HG03457 (cell line): ENCODE results near the gene CCL2.

ENCODE experiments used
- ATAC-seq: cut with Tn5 transposase; IDR thresholded peaks from one replicate; pipeline ENCODE4 v1.9.1; 2021; ENCODE audit warnings: moderate number of reproducible peaks; ENCODE audit not compliant: unreplicated experiment

CCL2 gene

DNA sequence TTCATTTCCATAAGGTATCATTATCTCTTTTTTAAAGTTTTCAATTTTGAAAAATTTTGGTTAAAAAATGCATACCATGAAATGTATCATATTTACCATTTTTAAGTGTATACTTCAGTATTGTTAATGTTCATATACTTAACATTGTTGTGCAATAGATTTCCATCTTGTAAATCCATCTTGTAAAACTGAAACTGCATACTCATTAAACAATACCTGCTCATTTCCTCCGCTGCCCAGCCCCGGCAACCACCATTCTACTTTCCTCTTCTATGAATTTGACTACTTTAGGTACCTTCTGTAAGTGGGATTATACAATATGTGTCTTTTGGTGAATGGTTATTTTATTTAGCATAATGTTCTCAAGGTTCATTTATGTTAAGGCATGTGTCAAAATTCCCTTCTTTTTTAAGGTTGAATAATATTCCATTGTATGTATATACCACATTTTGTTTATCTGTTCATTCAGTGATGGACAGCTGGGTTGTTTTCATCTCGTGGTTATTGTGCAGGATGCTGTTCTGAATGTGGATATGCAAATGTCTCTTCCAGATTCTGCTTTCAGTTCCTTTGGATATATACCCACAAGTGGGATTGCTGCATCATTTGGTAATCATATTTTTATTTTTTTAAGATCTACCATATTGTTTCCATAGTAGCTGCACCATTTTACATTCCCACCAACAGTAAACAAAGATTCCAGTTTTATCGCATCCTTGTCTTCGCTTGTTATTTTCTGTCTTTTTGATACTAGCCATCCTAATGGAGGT is 6.7 kb downstream of the CCL2 start:
- ATAC-seq: no peak

DNA sequence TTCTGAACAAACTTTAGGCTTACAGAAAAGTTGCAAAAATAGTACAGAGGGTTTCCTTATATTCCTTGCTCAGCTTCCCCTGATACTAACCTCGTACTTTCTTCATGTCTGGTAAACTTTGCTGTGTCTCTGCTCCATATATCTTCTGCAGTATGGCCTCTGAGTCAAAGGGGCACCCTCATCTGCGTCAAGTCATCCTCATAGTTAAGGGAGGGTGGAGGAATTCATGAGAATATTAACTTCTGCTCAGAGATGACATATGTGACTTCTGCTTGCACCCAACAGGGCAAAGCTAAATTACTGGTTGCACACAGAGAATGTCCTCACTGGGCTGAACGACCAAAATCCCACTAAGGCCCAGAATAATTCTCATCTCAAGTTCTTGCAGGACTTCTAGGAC is 10.6 kb downstream of the CCL2 start:
- no peak for ATAC-seq

DNA sequence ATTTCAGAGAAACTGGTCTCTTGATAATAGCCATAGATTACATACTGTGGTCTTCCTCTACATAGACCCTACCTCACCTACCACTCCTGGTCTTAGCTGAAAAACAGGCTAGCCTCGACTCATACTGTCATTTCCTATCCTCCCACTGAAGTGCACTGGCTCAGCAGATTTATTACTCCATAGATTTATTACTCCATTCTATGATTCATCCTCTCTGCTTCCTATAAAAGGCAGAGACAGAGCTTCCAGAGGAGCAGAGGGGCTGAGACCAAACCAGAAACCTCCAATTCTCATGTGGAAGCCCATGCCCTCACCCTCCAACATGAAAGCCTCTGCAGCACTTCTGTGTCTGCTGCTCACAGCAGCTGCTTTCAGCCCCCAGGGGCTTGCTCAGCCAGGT is 14.9 kb downstream of the CCL2 start, which contains the start of gene CCL7:
TSS of gene CCL7 (plus strand) at position 253 of the 400 bp plus-strand sequence. CDS start at position 323, 70 bp downstream.
- no peak for ATAC-seq

DNA sequence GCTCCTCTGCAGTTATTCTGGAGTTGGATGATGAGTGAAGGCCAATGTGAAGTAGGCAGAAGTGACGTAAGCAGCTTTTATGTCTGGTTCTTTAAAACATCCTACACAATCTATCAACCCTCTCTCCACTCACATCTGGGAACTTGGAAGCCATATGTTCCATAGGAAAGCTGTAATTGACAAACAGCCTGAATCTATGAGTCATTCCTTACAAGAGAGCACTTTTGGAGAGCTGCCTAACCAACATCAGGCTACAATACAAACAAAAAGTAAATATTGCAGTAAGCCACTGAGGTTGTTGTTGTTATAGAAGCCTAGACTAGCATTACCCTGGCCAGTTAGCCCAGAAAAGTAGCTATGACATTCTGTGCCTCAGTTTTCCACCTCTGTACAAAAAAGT is 20.8 kb downstream of the CCL2 start:
- ATAC-seq: no peak

DNA sequence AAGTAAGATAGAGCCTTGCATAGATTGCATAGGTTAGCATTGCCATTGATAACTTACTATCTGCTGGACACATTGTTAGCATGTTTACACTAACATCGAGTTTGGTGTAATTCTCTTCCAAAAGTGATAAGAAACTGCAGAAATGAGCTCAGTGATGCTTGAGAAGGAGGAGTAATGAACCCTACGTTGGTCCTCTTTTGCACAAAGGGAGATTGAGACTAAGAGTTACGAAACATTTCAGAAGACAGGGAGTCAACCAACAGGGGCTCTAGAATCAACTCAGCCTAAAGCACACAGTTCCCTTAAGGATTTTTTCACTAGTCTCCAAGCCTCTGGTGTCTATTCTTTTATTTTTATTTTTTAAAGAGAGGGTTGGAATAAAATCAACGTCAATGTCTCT is 21.7 kb downstream of the CCL2 start:
- no peak for ATAC-seq

DNA sequence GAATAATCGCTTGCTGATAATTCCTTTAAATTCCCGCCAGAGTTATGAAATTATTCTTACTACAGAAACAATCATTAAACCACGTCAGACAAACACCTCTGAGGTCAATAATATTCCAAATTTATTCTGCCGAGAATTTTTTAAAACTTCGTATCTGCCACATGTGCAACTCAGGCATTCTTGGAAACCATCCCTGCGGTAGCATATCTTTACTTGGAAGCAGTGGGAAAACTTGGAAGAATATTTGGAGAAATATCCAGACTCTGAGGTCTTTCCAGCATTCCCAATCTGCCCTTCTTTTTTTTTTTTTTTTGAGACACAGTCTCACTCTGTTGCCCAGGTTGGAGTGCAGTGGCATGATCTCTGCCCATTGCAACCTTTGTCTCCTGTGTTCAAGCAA is 28.5 kb downstream of the CCL2 start:
- no peak for ATAC-seq

DNA sequence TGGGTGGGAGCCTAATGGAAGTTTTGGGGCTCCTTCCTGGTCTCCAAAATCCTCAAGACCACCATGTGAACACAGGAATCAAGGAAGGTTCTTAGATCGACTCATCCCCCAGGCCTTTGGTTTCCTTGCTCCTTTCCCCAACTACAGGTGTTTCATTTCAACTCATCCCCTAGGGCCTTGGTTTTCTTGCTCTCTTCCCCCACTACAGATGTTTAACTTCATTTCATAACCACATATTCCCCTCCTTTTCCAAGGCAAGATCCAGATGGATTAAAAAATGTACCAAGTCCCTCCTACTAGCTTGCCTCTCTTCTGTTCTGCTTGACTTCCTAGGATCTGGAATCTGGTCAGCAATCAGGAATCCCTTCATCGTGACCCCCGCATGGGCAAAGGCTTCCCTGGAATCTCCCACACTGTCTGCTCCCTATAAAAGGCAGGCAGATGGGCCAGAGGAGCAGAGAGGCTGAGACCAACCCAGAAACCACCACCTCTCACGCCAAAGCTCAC is 30.3 kb downstream of the CCL2 start, which contains the start of gene CCL11:
TSS of gene CCL11 (plus strand) at position 457 of the 507 bp plus-strand sequence. CDS start 67 bp downstream, outside the sequence.
- no peak for ATAC-seq

DNA sequence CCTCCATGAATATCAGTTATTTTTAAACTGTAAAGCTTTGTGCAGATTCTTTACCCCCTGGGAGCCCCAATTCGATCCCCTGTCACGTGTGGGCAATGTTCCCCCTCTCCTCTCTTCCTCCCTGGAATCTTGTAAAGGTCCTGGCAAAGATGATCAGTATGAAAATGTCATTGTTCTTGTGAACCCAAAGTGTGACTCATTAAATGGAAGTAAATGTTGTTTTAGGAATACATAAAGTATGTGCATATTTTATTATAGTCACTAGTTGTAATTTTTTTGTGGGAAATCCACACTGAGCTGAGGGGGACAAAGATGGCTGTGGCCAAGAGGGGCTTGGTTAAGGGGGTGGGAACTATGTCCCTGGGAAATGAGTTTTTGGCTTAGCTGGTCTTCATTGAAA is 32.8 kb downstream of the CCL2 start:
- no peak for ATAC-seq

DNA sequence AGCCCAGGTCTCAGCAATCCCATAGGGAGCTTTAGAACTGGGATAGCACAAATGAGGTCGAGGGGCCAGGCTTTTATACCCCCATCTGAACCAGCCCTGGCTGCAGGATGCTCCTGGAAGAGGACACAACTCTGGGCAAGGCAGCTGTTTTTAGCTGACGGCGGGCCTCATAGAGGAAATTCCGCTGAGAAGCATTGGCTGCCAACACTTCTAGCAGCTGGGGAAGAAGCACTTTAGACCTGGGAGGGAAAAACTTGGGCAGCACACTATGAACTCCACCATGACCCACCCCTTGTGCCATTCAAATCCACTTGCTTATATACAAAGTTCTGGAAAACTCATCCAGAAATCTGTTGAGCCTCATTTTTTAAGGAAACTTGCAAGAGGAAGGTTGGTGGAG is 35.5 kb downstream of the CCL2 start:
- ATAC-seq: no peak

DNA sequence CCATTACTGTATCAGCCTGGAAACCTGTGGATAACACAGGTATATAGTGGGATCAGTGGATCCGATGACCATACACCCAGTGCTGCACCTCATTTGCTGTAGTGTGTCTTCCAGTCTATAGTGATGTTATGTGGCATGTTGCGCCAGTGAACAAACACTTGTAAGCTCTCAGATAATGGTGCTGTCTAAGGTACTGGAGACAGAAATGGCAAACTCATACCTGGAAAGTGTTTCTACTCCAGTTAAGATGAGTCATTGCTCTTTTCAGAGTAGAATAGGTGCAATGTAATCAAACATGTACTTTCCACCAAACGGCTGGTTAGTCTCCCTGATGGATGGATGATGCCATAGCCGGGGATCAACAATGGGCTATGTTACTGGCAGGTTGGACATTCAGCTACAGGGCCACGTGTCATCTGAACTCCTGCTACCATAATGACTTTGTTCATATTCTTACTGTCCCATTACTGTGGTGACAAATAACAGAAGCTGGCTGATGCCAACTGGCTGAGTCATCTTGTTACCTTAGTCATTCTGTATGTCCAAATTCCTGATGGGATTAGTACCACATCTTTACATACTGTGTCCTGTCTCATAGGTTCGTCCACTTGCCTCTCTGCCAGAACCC is 36.8 kb downstream of the CCL2 start:
- ATAC-seq: no peak

DNA sequence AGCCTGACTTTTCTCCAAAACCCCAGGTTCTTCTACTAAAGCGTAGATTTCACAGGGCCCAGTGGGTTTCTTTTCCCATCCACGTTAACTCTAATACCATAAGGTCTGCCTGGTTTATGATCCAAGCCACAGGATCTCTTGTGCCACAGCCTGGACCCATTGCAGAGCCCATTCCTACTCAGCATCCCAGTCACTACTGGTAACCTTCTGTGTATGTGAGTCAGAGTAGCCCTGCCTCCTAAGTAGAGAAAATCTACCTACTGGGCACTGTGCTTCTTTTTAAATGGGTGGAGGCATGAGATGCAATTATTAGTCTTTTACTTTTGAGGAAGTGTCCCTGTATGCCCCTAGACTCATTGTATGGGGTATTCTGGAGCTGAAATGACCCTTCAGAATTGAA is 43.9 kb downstream of the CCL2 start:
- no peak for ATAC-seq

DNA sequence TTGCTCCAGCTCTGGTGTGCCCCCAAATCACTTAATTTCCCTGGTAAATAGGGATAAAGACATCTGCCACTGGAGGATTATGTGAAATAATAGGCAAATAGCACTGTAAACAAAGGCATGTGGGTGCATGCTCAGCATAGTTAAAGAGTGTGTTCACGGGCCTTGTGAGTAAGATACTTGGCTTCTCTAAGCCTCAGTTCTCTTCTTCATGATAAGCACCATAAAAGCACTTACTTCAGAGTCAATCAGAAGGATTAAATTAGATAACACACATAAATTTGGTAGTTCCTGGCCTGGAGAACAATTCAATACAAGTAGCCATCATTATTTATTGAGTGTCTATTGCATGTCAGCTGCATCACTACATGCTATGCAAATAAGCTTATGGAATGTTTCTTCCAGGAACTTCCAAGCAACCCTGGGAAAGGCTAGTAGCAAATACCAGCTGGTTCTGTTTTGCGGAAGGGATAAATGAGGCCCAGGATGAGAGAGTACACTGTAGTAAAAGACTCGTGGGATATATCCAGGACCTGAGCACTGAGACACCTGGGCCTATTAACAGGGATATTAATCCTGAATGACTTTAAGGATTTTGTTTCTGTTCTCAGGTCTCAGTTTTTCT is 45.0 kb downstream of the CCL2 start:
- no peak for ATAC-seq

DNA sequence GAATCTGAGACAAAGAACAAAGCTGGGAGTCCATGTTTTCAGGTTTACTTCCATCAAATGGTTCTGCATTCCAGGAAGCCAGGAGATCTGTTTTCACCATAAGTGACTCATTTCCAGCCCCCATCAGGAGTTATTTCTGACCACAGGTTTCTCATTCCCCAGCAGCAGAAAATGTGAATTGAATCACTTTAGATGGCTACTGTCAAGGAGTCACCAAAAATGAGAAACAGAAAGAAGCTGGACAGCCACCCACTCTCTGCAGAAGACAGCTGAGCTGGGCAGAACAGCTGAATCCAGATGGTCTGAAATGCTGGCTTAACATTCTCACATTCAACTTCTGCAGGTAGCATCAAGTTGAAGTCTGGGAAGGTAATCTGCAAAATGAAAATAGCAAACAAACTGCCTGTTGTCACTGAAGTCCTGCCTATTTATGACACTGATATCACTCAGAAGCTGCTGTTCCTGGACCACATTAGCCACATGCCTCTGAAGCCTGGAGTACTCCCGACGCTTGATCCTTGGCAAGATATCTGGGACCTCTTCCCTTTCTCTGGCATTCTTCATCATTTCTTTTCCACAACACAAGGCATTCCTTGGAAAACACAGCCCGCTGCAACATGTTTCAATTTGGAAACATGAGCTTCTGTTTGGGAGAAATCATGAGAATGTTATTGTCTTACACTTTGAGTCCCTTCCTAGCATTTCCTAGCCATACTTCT is 45.7 kb downstream of the CCL2 start:
- no peak for ATAC-seq

DNA sequence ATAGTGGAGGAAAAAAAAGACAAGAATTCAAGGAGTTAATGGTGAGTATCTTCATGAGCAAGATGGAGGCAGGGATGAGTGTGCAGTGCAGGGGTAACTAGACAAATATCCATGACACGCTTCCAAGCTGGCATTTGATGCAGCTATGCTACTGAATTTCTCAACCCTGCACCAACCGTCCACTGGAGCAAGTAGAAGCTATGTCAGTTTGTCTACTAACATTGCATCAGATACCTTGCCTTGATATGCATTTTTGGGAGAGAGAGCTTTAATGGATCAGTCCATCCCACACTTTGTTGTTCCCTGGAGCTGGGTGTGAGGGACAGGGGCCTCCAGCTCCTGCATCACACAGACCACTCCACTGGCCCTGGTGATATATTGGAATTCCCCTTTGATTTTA is 46.9 kb downstream of the CCL2 start:
- ATAC-seq: no peak

DNA sequence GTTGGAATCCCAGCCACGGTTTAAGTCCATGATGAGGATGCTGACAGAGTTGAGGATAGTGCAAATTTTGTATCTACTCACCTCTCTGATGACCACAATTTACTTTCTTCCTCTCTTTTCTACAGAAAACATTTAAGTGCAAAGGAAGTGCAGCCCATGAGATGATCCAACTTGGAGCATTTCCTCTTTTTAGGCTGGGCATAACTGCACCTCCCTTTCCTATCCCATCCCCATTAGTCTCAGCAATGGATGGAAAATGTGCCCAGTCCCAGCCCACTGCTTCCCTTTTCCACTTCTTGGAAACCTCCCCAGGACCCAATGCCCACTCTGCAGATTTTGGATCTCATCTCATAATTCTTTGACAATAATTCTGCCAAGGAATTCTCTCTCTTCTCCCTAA is 47.6 kb downstream of the CCL2 start:
- no peak for ATAC-seq

DNA sequence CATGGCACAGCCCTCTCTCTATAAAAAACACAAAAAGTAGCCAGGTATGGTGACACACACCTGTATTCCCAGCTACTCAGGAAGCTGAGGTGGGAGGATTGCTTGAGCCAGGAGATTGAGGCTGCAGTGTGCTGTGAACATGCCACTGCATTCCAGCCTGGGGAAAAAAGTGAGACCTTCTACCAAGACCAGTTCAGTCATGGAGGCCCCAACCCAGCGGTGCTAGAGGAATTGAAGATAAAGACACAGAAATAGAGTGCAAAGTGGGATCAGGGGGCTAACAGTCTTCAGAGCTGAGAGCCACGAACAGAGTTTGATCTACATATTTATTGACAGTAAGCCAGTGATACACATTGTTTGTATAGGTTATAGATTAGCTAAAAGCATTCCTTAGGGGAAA is 48.5 kb downstream of the CCL2 start:
- no peak for ATAC-seq

DNA sequence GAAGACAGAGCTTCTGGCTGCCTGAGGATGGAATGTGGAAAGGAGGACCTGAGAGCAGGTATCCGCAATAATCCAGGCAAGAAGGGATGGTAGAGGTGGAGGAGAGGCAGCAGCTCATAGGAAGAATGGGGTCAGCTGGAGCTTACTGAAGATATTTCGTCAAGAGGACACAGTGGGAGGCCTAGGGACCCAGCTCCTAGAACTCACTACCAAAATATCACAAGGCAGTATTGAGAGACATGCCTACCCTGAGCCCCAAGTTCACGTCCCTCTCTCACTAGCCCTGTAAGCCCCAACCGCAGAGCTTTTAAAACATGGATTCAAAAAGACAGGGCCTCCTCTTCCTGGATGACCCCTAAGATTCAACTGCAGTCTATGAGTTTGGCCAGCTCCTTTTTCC is 50.0 kb downstream of the CCL2 start:
- no peak for ATAC-seq

DNA sequence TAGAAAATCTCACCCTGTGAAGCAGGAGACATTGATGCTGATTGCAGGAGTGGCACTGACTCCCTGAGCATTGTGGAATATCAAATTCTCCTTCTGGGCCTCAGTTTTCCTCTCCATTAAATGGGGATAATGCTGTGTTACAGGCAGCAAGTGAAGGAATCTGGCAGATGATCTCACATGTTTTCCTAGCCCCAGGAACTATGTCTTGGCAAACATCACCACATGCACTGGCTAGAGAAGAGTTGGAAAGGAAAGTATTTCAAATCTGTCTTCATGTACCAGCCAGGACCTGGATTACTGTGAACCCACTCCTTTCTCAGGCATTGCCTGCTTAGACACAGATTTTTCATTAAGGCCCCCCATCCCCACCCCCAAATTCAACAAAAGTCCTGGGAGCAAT is 50.5 kb downstream of the CCL2 start:
- ATAC-seq: no peak

DNA sequence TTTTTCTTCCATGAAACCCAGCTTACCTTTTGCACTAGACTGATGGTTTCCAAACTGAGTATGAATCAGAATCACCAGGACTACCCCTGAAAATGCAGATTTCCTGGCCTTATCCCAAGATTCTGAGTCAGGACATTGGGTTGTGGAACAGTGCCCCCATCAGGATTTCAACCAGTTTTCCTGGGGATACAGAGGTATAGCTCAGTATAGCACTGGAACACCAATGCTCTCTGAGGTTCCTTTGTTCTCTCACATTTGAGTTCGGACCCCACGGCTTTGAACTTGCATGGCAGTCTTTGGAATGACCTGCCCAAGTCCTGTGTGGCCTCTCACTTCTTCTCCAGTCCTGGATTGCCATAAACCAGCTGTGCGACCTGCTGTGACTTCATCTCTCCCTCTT is 51.4 kb downstream of the CCL2 start:
- no peak for ATAC-seq
